Uterus (tissue), 4 donors: ENCODE measurements around the gene FNIP1. TPM values are rescaled to one million over a fixed set of nuclear protein-coding genes. Genes with fewer than 3 reads are reported as not detected.

ENCODE experiments used
- DNase-seq, 2 donors: peaks; one replicate each; pipeline ENCODE4 v3.0.0-alpha.2; 2019 to 2020
- H3K27ac ChIP-seq, 2 donors: fragments of 200-600 bp; sonication (generic); 1 replicate in 1 of 2; 2 replicates in 1 of 2; pipeline ENCODE4 v1.5.1; 2016 to 2018
- H3K27me3 ChIP-seq, 2 donors: fragments of 200-600 bp; sonication (generic); one replicate each; pipeline ENCODE4 v1.5.1; 2018 to 2019; ENCODE audit warnings: control low read depth in 1 of 2
- H3K36me3 ChIP-seq, 2 donors: fragments of 200-600 bp; sonication (generic); one replicate each; pipeline ENCODE4 v1.5.1; 2019; ENCODE audit warnings: control low read depth in 1 of 2
- H3K4me1 ChIP-seq, 2 donors: fragments of 200-600 bp; sonication (generic); one replicate each; pipeline ENCODE4 v1.5.1; 2018 to 2019; ENCODE audit warnings: control low read depth in 1 of 2
- H3K4me3 ChIP-seq, 2 donors: fragments of 200-600 bp; sonication (generic); 1 replicate in 1 of 2; 2 replicates in 1 of 2; pipeline ENCODE4 v1.5.1; 2018 to 2019; ENCODE audit warnings: mild to moderate bottlenecking in 1 of 2
- H3K9me3 ChIP-seq, 2 donors: fragments of 200-600 bp; sonication (generic); one replicate each; pipeline ENCODE4 v1.5.1; 2019; ENCODE audit warnings: control low read depth in 1 of 2
- CTCF ChIP-seq, 4 experiments: fragments of 200-600 bp in 2 of 4; fragments of 450-650 bp in 2 of 4; sonication (generic) in 2 of 4; IDR thresholded peaks; one replicate each; pipeline ENCODE4 v1.5.1; 2016 to 2019; ENCODE audit warnings: antibody characterized with exemption in 4 of 4, mild to moderate bottlenecking in 2 of 4, moderate library complexity in 1 of 4
- POLR2A ChIP-seq, 2 donors: fragments of 450-650 bp; IDR thresholded peaks; one replicate each; pipeline ENCODE4 v1.6.1; 2016; ENCODE audit warnings: antibody characterized with exemption in 2 of 2, mild to moderate bottlenecking in 1 of 2, moderate library complexity in 1 of 2
- intact Hi-C: fragments of 100-400 bp; cut with DNase I; formaldehyde crosslinking; loops from one replicate; pipeline ENCODE4 v1.15.1; 2023; ENCODE audit warnings: low total_unique reads
- total RNA-seq, 4 donors: library from RNA; depleted of rRNA in 3 of 4; stranded (reverse); fragments of >200 nt in 3 of 4; gene quantifications; one replicate each; pipeline versions ENCODE4 v1.1.0 to v1.2.4, GENCODE V29; 2014 to 2023
- donor health status: DM: yes; HTN: yes; CAD: no.

The FNIP1 gene
- total RNA-seq, 4 donors from 2014 or later: 32.4 to 89.6 (median 61.0) TPM

DNA sequence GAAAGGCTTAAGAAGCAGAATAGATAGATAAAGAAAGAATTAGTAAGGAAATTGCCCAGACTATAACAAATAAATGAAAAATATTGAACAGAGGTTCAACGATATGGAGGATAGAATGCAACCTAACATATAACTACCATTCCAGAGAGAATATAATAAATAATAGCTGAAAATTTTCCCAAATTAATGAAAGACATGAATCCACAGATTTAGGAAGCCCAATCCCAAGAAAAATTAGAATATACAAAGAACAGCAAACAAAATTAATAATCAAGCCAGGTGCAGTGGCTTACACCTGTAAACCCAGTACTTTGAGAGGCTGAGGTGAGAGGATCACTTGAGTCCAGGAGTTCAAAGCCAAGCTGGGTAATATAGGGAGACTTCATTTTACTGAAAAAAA lies 27.8 kb upstream of the FNIP1 start:
- Histone ChIP-seq H3K36me3 (no peaks in the 10 kb centered on the region), H3K4me1 (no peaks in the 10 kb centered on the region), H3K27ac (no peak overlapping the region), H3K27me3 (no peaks in the 10 kb centered on the region), H3K4me3 (no peak overlapping the region), H3K9me3 (no peaks in the 10 kb centered on the region)
- intact Hi-C loops: no loop called here
- no peak for DNase-seq
- TF ChIP-seq CTCF (IDR thresholded peaks at IDR 0.05) (no peak), POLR2A (IDR thresholded peaks at IDR 0.05) (no peak)

GRCh38 chr5:131821221-131821620 lies 24.4 kb upstream of the FNIP1 start:
- Histone ChIP-seq H3K27me3 (no peaks in the 10 kb centered on the region), H3K4me1 (no peaks in the 10 kb centered on the region), H3K4me3 (no peak overlapping the region), H3K36me3 (no peaks in the 10 kb centered on the region), H3K27ac (no peak overlapping the region), H3K9me3 (no peaks in the 10 kb centered on the region)
- intact Hi-C loops: no loop called here
- no peak for DNase-seq
- TF ChIP-seq CTCF (IDR thresholded peaks at IDR 0.05) (no peak), POLR2A (IDR thresholded peaks at IDR 0.05) (no peak)

DNA sequence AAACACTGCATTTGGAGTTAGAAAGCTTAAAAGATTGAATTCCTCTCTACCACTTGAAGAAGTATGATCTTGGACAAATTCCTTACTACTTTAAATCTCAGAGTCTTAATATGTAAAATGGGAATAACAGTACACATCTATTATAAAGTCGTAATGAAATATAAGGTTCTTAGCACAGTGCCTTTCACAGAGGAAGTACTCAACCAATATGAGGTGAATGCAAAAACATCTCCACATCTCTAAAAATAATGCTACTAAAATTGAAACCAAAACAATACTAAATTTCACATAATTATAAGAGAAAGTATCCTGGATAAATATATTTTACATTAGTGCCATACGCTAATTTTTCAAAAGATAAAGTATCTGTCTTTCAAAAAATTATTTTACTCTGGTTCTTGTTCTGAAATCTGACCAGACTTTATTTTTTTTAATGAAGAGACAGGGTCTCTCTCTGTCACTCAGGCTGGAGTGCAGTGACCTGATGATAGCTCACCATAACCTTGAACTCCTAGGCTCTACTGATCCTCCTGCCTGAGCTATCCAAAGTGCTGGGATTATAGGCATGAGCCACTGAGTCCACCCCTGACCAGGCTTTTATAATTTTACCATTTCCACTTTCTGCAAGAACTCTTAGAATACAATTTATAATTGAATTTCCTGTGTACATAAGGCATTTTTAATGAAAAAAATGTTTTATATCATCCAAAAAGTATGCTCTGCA lies 21.3 kb upstream of the FNIP1 start:
- H3K4me3 ChIP-seq: no peak overlapping the region
- no peaks in the 10 kb centered on the region for H3K36me3 ChIP-seq
- H3K27me3 ChIP-seq: no peaks in the 10 kb centered on the region
- no peak overlapping the region for H3K27ac ChIP-seq
- no peaks in the 10 kb centered on the region for H3K9me3 ChIP-seq
- TF ChIP-seq POLR2A (IDR thresholded peaks at IDR 0.05) (no peak), CTCF (IDR thresholded peaks at IDR 0.05) (no peak)
- intact Hi-C loops: no loop called here
- no peak for DNase-seq
- no peaks in the 10 kb centered on the region for H3K4me1 ChIP-seq

DNA sequence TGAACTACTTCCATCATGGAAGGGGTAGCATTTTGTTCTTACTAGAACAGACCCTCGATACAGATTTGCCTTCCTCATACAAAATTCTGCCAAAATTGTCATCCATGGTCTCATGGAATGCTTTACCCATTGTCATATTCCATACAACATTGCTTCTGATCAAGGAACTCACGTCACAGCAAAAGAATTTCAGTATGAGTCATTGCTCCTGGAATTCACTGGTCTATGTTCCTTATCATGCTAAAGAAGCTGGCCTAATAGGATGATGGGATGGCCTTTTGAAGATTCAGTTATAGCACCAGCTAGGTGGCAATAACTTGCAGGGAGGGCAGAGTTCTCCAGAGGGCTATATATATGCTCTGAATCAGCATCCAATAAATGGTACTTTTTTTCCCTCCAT lies 18.2 kb upstream of the FNIP1 start:
- Histone ChIP-seq H3K9me3 (no peaks in the 10 kb centered on the region), H3K27ac (no peak overlapping the region), H3K27me3 (no peaks in the 10 kb centered on the region), H3K4me1 (no peaks in the 10 kb centered on the region), H3K4me3 (no peak overlapping the region), H3K36me3 (no peaks in the 10 kb centered on the region)
- TF ChIP-seq POLR2A (IDR thresholded peaks at IDR 0.05) (no peak), CTCF (IDR thresholded peaks at IDR 0.05) (no peak)
- intact Hi-C loops: no loop called here
- no peak for DNase-seq

GRCh38 chr5:131812371-131813160 lies 15.7 kb upstream of the FNIP1 start:
- no peak overlapping the region for H3K4me3 ChIP-seq
- no peaks in the 10 kb centered on the region for H3K36me3 ChIP-seq
- H3K27ac ChIP-seq: no peak overlapping the region
- no peak for DNase-seq
- no peaks in the 10 kb centered on the region for H3K4me1 ChIP-seq
- no peaks in the 10 kb centered on the region for H3K9me3 ChIP-seq
- no peak for TF ChIP-seq CTCF (IDR thresholded peaks at IDR 0.05)
- no peak for TF ChIP-seq POLR2A (IDR thresholded peaks at IDR 0.05)
- no peaks in the 10 kb centered on the region for H3K27me3 ChIP-seq
- intact Hi-C loops: no loop called here
